ENCODE results near the gene ACACA.

ACACA gene

DNA sequence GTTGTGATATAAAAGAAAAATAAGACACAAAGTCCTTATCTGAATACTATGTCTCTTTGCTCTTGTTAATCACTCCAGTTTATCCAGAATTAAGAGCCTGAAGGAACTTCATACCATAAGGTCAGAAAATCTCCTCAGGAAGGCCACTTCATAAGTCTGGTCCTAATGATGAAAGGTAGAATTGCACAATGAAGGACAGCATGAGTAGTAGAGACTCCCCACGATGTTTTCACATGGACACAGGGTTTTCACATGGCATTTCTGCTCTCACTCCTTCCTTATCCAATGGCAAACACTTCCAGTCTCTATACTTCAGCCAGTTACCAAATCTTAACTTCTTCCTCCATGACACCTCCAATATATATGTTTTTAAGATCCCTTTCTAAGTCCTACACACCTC, 41.0 kb downstream of the ACACA start:
- Histone ChIP-seq H3K4me2 (ENCODE audit: low read depth, low read length, poor library complexity, severe bottlenecking) (no peak overlapping the region), H2AFZ (ENCODE audit: low read length) (no peak overlapping the region), H3F3A (ENCODE audit: low read depth) (no peaks in the 10 kb centered on the region), H3K4me3 (ENCODE audit: low read length, poor library complexity, severe bottlenecking) (no peak overlapping the region), H3K36me3 (ENCODE audit: insufficient read depth, low read length) (no peaks in the 10 kb centered on the region), H3K9ac (ENCODE audit: low read depth, low read length, poor library complexity, severe bottlenecking) (no peak overlapping the region), H3K27me3 (ENCODE audit: insufficient read depth, low read length, poor library complexity, severe bottlenecking) (no peaks in the 10 kb centered on the region), H3K4me1 (ENCODE audit: insufficient read depth, low read length, poor library complexity, severe bottlenecking) (peaks cover under 1% of the 10 kb centered on the region), H3K9me3 (ENCODE audit: insufficient read depth, low read depth, low read length) (no peaks in the 10 kb centered on the region), H3K79me2 (ENCODE audit: insufficient read depth, low read length) (no peaks in the 10 kb centered on the region), H4K20me1 (ENCODE audit: insufficient read depth, low read length, poor library complexity, severe bottlenecking) (no peaks in the 10 kb centered on the region), H3K9me2 (replicated peaks; ENCODE audit: low read depth, low read length) (no peaks in the 10 kb centered on the region)
- no peak for TF ChIP-seq EZH2phosphoT487 (IDR thresholded peaks at IDR 0.05; ENCODE audit: borderline replicate concordance)
- TF ChIP-seq, protein P1, sequence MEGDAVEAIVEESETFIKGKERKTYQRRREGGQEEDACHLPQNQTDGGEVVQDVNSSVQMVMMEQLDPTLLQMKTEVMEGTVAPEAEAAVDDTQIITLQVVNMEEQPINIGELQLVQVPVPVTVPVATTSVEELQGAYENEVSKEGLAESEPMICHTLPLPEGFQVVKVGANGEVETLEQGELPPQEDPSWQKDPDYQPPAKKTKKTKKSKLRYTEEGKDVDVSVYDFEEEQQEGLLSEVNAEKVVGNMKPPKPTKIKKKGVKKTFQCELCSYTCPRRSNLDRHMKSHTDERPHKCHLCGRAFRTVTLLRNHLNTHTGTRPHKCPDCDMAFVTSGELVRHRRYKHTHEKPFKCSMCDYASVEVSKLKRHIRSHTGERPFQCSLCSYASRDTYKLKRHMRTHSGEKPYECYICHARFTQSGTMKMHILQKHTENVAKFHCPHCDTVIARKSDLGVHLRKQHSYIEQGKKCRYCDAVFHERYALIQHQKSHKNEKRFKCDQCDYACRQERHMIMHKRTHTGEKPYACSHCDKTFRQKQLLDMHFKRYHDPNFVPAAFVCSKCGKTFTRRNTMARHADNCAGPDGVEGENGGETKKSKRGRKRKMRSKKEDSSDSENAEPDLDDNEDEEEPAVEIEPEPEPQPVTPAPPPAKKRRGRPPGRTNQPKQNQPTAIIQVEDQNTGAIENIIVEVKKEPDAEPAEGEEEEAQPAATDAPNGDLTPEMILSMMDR (conservative IDR thresholded peaks at IDR 0.05; ENCODE audit: low read length), result no peak

- H3K36me3 ChIP-seq (ENCODE audit: insufficient read depth, low read length), result no peaks in the 10 kb centered on the region
- H4K20me1 ChIP-seq (ENCODE audit: insufficient read depth, low read length, poor library complexity, severe bottlenecking), result peaks cover 13% of the 10 kb centered on the region
These were observed 45.1 kb downstream of the ACACA start for GRCh38 chr17:37361543-37361942.

GRCh38 chr17:37360632-37361031, 46.0 kb downstream of the ACACA start:
- H3K4me2 ChIP-seq (ENCODE audit: low read depth, low read length, poor library complexity, severe bottlenecking), result no peak overlapping the region
- H3K4me3 ChIP-seq (ENCODE audit: low read length, poor library complexity, severe bottlenecking), result no peak overlapping the region
- H3K9ac ChIP-seq (ENCODE audit: low read depth, low read length, poor library complexity, severe bottlenecking), result no peak overlapping the region
- H3K27me3 ChIP-seq (ENCODE audit: insufficient read depth, low read length, poor library complexity, severe bottlenecking), result no peaks in the 10 kb centered on the region
- H3K79me2 ChIP-seq (ENCODE audit: insufficient read depth, low read length), result peaks cover 32% of the 10 kb centered on the region
- no peaks in the 10 kb centered on the region for H3K9me2 ChIP-seq (replicated peaks; ENCODE audit: low read depth, low read length)
- no peaks in the 10 kb centered on the region for H3F3A ChIP-seq (ENCODE audit: low read depth)
- peaks cover 14% of the 10 kb centered on the region for H4K20me1 ChIP-seq (ENCODE audit: insufficient read depth, low read length, poor library complexity, severe bottlenecking)
- TF ChIP-seq EZH2phosphoT487 (IDR thresholded peaks at IDR 0.05; ENCODE audit: borderline replicate concordance), result no peak
- TF ChIP-seq, protein P1 (conservative IDR thresholded peaks at IDR 0.05; ENCODE audit: low read length), result no peak
- H2AFZ ChIP-seq (ENCODE audit: low read length), result no peak overlapping the region
- no peaks in the 10 kb centered on the region for H3K36me3 ChIP-seq (ENCODE audit: insufficient read depth, low read length)
- no peaks in the 10 kb centered on the region for H3K9me3 ChIP-seq (ENCODE audit: insufficient read depth, low read depth, low read length)
- H3K4me1 ChIP-seq (ENCODE audit: insufficient read depth, low read length, poor library complexity, severe bottlenecking), result peaks cover 29% of the 10 kb centered on the region

More at GRCh38 chr17:37361543-37361942, 45.1 kb downstream of the ACACA start:
- H3K4me3 ChIP-seq (ENCODE audit: low read length, poor library complexity, severe bottlenecking), result no peak overlapping the region
- peaks cover 26% of the 10 kb centered on the region for H3K4me1 ChIP-seq (ENCODE audit: insufficient read depth, low read length, poor library complexity, severe bottlenecking)
- peaks cover 23% of the 10 kb centered on the region for H3K79me2 ChIP-seq (ENCODE audit: insufficient read depth, low read length)
- no peak overlapping the region for H2AFZ ChIP-seq (ENCODE audit: low read length)
- no peaks in the 10 kb centered on the region for H3K9me2 ChIP-seq (replicated peaks; ENCODE audit: low read depth, low read length)
- TF ChIP-seq, protein P1 (conservative IDR thresholded peaks at IDR 0.05; ENCODE audit: low read length), result no peak
- no peak for TF ChIP-seq EZH2phosphoT487 (IDR thresholded peaks at IDR 0.05; ENCODE audit: borderline replicate concordance)
- H3K9ac ChIP-seq (ENCODE audit: low read depth, low read length, poor library complexity, severe bottlenecking), result no peak overlapping the region
- H3K4me2 ChIP-seq (ENCODE audit: low read depth, low read length, poor library complexity, severe bottlenecking), result no peak overlapping the region
- no peaks in the 10 kb centered on the region for H3K9me3 ChIP-seq (ENCODE audit: insufficient read depth, low read depth, low read length)
- no peaks in the 10 kb centered on the region for H3K27me3 ChIP-seq (ENCODE audit: insufficient read depth, low read length, poor library complexity, severe bottlenecking)
- no peaks in the 10 kb centered on the region for H3F3A ChIP-seq (ENCODE audit: low read depth)

Data from Loucy (cell line).